Spleen (tissue), 3 donors: ENCODE results near the gene BTBD19.

Source experiments
- POLR2A ChIP-seq, 3 donors: fragments of 450-650 bp; IDR thresholded peaks; one replicate each; pipeline ENCODE4 v1.5.1; 2017; ENCODE audit warnings: antibody characterized with exemption in 3 of 3, mild to moderate bottlenecking in 1 of 3
- POLR2AphosphoS5 ChIP-seq, 3 donors: sonication (generic); formaldehyde crosslinking; IDR thresholded peaks; one replicate each; pipeline ENCODE4 v1.5.1; 2017; ENCODE audit warnings: antibody characterized with exemption in 3 of 3

GRCh38 chr1:44857446-44857845, 49.1 kb downstream of the BTBD19 start:
- TF ChIP-seq POLR2A (IDR thresholded peaks at IDR 0.05) (no peak), POLR2AphosphoS5 (IDR thresholded peaks at IDR 0.05) (no peak)
